Neural cell (in vitro differentiated cells): Measurements from ENCODE around the gene SLC6A1. TPM values are rescaled to one million over a fixed set of nuclear protein-coding genes. Genes with fewer than 3 reads are reported as not detected.
A peak's percentile ranks its signal among the peaks of the same experiment; 100 is the strongest.

Source experiments
- H2AFZ ChIP-seq: fragments of 200-600, 300-800 bp; sonication (generic), shearing (Covaris generic); 2 replicates; pipeline ENCODE4 v1.6.0; 2014; ENCODE audit warnings: low read depth, mild to moderate bottlenecking, antibody characterized with exemption, low read length, moderate library complexity
- H3F3A ChIP-seq: fragments of 200-600 bp; shearing (Covaris generic); 2 replicates; pipeline ENCODE4 v1.6.1; 2016; ENCODE audit warnings: mild to moderate bottlenecking, moderate library complexity, mixed read lengths, antibody characterized with exemption, low read length; ENCODE audit not compliant: insufficient read depth, poor library complexity, severe bottlenecking
- H3K27ac ChIP-seq: fragments of 200-600, 300-800 bp; sonication (generic), shearing (Covaris generic); 2 replicates; pipeline ENCODE4 v1.5.1; 2014; ENCODE audit warnings: mild to moderate bottlenecking, low read length, moderate library complexity
- H3K27me3 ChIP-seq: fragments of 300-800, 200-600 bp; sonication (generic), shearing (Covaris generic); 2 replicates; pipeline ENCODE4 v1.6.0; 2014; ENCODE audit warnings: mild to moderate bottlenecking, low read depth, low read length, moderate library complexity; ENCODE audit not compliant: insufficient read depth
- H3K36me3 ChIP-seq: fragments of 300-800, 200-600 bp; sonication (generic), shearing (Covaris generic); 2 replicates; pipeline ENCODE4 v1.5.1; 2014; ENCODE audit warnings: mild to moderate bottlenecking, antibody characterized with exemption, low read length, moderate library complexity; ENCODE audit not compliant: insufficient read depth
- H3K4me2 ChIP-seq: fragments of 300-800, 200-600 bp; sonication (generic), shearing (Covaris generic); 2 replicates; pipeline ENCODE4 v1.6.0; 2014; ENCODE audit warnings: mild to moderate bottlenecking, low read length
- H3K4me3 ChIP-seq: fragments of 300-800, 200-600 bp; sonication (generic), shearing (Covaris generic); 2 replicates; pipeline ENCODE4 v1.5.1; 2014; ENCODE audit warnings: mild to moderate bottlenecking, low read length, moderate library complexity
- H3K79me2 ChIP-seq: fragments of 200-600 bp; shearing (Covaris generic); replicated peaks from 2 replicates; pipeline ENCODE4 v1.6.0; 2014; ENCODE audit warnings: mild to moderate bottlenecking, low read length, moderate library complexity; ENCODE audit not compliant: insufficient read depth
- H3K9ac ChIP-seq: fragments of 300-800, 200-600 bp; sonication (generic), shearing (Covaris generic); 2 replicates; pipeline ENCODE4 v1.6.1; 2016; ENCODE audit warnings: mild to moderate bottlenecking, low read length, mixed read lengths
- H3K9me2 ChIP-seq: fragments of 200-600 bp; shearing (Covaris generic); 2 replicates; pipeline ENCODE4 v1.6.1; 2016; ENCODE audit warnings: mild to moderate bottlenecking, low read length, mixed read lengths; ENCODE audit not compliant: insufficient read depth
- H3K9me3 ChIP-seq: fragments of 200-600, 300-800 bp; sonication (generic), shearing (Covaris generic); 2 replicates; pipeline ENCODE4 v1.6.1; 2016; ENCODE audit warnings: mild to moderate bottlenecking, mixed run types, low read length, moderate library complexity, mixed read lengths
- H4K20me1 ChIP-seq: fragments of 200-600 bp; shearing (Covaris generic); 2 replicates; pipeline ENCODE4 v1.6.1; 2016; ENCODE audit warnings: mild to moderate bottlenecking, mixed run types; ENCODE audit not compliant: insufficient read depth
- CTCF ChIP-seq: fragments of 450-650 bp; IDR thresholded peaks from 2 replicates; pipeline ENCODE4 v1.5.1; 2014; ENCODE audit warnings: antibody characterized with exemption, mild to moderate bottlenecking, moderate library complexity; ENCODE audit not compliant: poor library complexity, severe bottlenecking
- EP300 ChIP-seq: fragments of 450-650 bp; conservative IDR thresholded peaks from 2 replicates; pipeline ENCODE4 v1.6.1; 2014; ENCODE audit warnings: antibody characterized with exemption, mild to moderate bottlenecking, moderate library complexity; ENCODE audit not compliant: poor library complexity, severe bottlenecking
- POLR2AphosphoS5 ChIP-seq: IDR thresholded peaks from 2 replicates; pipeline ENCODE4 v1.6.1; 2012
- RAD21 ChIP-seq: fragments of 450-650 bp; conservative IDR thresholded peaks from 2 replicates; pipeline ENCODE4 v1.6.1; 2014; ENCODE audit warnings: antibody characterized with exemption, mild to moderate bottlenecking, moderate library complexity
- REST ChIP-seq: IDR thresholded peaks from 2 replicates; pipeline ENCODE4 v1.6.1; 2012; ENCODE audit warnings: borderline replicate concordance
- SMC3 ChIP-seq: fragments of 450-650 bp; conservative IDR thresholded peaks from 2 replicates; pipeline ENCODE4 v1.6.1; 2014; ENCODE audit warnings: antibody characterized with exemption, mild to moderate bottlenecking, moderate library complexity; ENCODE audit not compliant: poor library complexity
- TAF1 ChIP-seq: IDR thresholded peaks from 2 replicates; pipeline ENCODE4 v1.6.1; 2012; ENCODE audit warnings: low read depth
- polyA minus RNA-seq: library from RNA; depleted of rRNA, polyadenylated mRNA; stranded (reverse); fragments of >200 nt; gene quantifications from 2 replicates; pipeline ENCODE4 v1.2.3, GENCODE V29; 2014
- polyA plus RNA-seq: library from polyadenylated mRNA; depleted of rRNA; stranded (reverse); fragments of >200 nt; gene quantifications from 2 replicates; pipeline ENCODE4 v1.2.3, GENCODE V29; 2014

The SLC6A1 gene
- 43.2 and 52.0 TPM in 2 replicates for polyA plus RNA-seq
- polyA minus RNA-seq = 61.6 and 66.3 TPM in 2 replicates

- Histone ChIP-seq H2AFZ (peak within 1 kb of the TSS; percentile 91), H3K27ac (peak within 1 kb of the TSS; percentile 94), H3K4me2 (peak within 1 kb of the TSS; percentile 86), H3K36me3 (no peaks in the 10 kb centered on the region), H3K27me3 (peaks cover 16% of the 10 kb centered on the region), H3K9me2 (no peaks in the 10 kb centered on the region), H3K9me3 (no peaks in the 10 kb centered on the region), H3K9ac (peak within 1 kb of the TSS; percentile 90), H3K79me2 (peaks cover 22% of the 10 kb centered on the region), H4K20me1 (no peaks in the 10 kb centered on the region), H3F3A (no peaks in the 10 kb centered on the region), H3K4me3 (peak within 1 kb of the TSS; percentile 76)
- TF ChIP-seq EP300 (no peak), CTCF (peak; percentile 80), TAF1 (no peak), SMC3 (peak; percentile 71), REST (peak; percentile 39), POLR2AphosphoS5 (peak; percentile 82), RAD21 (peak; percentile 71)
These were observed at the start of gene SLC6A1 for GRCh38 chr3:10992017-10992942. TSS of gene SLC6A1 (plus strand) at chr3:10992748. CDS start at chr3:11017212, 24,464 bp downstream.

- no peaks in the 10 kb centered on the region for H3K79me2 ChIP-seq
- TF ChIP-seq CTCF (no peak), EP300 (no peak), REST (no peak), SMC3 (no peak)
- no peaks in the 10 kb centered on the region for H3F3A ChIP-seq
- no peak overlapping the region for H3K4me3 ChIP-seq
- no peak overlapping the region for H3K27ac ChIP-seq
- H3K9ac ChIP-seq = no peak overlapping the region
- H3K9me2 ChIP-seq = no peaks in the 10 kb centered on the region
- no peak overlapping the region for H3K4me2 ChIP-seq
- no peaks in the 10 kb centered on the region for H4K20me1 ChIP-seq
- no peaks in the 10 kb centered on the region for H3K36me3 ChIP-seq
- H3K27me3 ChIP-seq = no peaks in the 10 kb centered on the region
- no peaks in the 10 kb centered on the region for H3K9me3 ChIP-seq
- no peak overlapping the region for H2AFZ ChIP-seq
These were observed 47.7 kb upstream of the SLC6A1 start for GRCh38 chr3:10944866-10945265.
